Measurements from ENCODE around the gene ESR1.

Gene ESR1

DNA sequence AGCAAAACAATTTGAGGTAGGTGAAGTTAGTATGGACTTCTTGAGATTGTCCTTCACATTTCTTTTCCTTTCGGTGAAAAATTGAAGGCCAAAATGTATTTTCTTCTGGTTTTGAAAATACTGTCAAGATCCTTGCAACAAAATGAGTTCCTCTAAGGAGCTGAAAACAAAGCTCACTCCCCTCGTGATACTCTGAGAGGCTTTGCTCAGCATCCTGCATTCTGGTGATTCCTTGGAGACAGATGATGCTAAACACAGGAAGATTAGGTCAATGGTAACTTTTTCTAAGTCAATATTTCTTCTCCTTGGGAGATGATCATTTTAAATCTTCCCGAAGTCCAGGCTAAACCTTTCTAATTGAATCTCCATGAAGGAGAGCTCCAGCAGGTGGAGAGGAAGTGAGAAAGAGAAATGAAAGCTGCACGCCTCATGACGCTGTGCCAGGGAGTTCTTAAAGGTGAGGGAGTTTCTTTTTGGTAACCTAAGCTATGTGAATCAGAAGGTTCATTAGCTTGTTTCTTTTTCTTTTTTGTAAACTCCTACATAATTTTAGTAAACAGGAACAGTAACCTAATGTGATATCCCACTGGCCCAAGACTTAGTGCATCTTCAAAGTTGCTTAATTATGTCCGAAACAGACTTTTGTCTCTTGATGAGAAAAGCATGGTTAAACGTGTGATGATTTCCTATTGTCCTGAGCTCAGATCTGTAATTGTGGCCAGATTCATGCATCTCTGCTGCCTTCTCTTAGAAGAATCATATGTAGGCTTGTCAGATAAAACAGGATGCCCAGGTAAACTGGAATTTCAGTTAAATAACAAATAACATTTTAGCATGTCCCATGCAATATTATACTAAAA, 15.0 kb downstream of the ESR1 start:
- Histone ChIP-seq H3F3A (ENCODE audit: control insufficient read depth, insufficient read depth) (no peaks in the 10 kb centered on the region; the same call in 1 of the 2 replicates), H3K4me1 (ENCODE audit: control insufficient read depth, low read length) (peaks cover 9% of the 10 kb centered on the region), H3K9me3 (ENCODE audit: control insufficient read depth, insufficient read depth, low read length) (no peaks in the 10 kb centered on the region), H3K27me3 (ENCODE audit: control insufficient read depth, low read length) (no peaks in the 10 kb centered on the region), H3K27ac (ENCODE audit: low read depth, low read length) (no peak overlapping the region), H3K4me2 (ENCODE audit: low read length) (no peak overlapping the region), H3K36me3 (ENCODE audit: control insufficient read depth, low read length) (no peaks in the 10 kb centered on the region), H3K4me3 (ENCODE audit: low read length) (no peak overlapping the region), H3K79me2 (ENCODE audit: control insufficient read depth, low read length) (no peaks in the 10 kb centered on the region), H4K20me1 (ENCODE audit: control insufficient read depth, insufficient read depth, low read depth, low read length) (no peaks in the 10 kb centered on the region), H3K9me2 (replicated peaks; ENCODE audit: control insufficient read depth, low read length) (no peaks in the 10 kb centered on the region)
- TF ChIP-seq, protein P1, sequence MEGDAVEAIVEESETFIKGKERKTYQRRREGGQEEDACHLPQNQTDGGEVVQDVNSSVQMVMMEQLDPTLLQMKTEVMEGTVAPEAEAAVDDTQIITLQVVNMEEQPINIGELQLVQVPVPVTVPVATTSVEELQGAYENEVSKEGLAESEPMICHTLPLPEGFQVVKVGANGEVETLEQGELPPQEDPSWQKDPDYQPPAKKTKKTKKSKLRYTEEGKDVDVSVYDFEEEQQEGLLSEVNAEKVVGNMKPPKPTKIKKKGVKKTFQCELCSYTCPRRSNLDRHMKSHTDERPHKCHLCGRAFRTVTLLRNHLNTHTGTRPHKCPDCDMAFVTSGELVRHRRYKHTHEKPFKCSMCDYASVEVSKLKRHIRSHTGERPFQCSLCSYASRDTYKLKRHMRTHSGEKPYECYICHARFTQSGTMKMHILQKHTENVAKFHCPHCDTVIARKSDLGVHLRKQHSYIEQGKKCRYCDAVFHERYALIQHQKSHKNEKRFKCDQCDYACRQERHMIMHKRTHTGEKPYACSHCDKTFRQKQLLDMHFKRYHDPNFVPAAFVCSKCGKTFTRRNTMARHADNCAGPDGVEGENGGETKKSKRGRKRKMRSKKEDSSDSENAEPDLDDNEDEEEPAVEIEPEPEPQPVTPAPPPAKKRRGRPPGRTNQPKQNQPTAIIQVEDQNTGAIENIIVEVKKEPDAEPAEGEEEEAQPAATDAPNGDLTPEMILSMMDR (IDR thresholded peaks at IDR 0.05; ENCODE audit: low read depth, low read length, poor library complexity, severe bottlenecking) = no peak
- TF ChIP-seq EZH2phosphoT487 (IDR thresholded peaks at IDR 0.05; ENCODE audit: borderline replicate concordance, low read length) = no peak

GRCh38 chr6:151826517-151827142, 19.1 kb downstream of the ESR1 start:
- TF ChIP-seq, protein P1 (IDR thresholded peaks at IDR 0.05; ENCODE audit: low read depth, low read length, poor library complexity, severe bottlenecking) = no peak
- Histone ChIP-seq H3F3A (ENCODE audit: control insufficient read depth, insufficient read depth) (no peaks in the 10 kb centered on the region; the same call in 1 of the 2 replicates), H3K4me3 (ENCODE audit: low read length) (no peak overlapping the region), H3K27ac (ENCODE audit: low read depth, low read length) (no peak overlapping the region), H3K4me1 (ENCODE audit: control insufficient read depth, low read length) (peaks cover 9% of the 10 kb centered on the region), H3K4me2 (ENCODE audit: low read length) (no peak overlapping the region), H3K9me2 (replicated peaks; ENCODE audit: control insufficient read depth, low read length) (no peaks in the 10 kb centered on the region), H3K9me3 (ENCODE audit: control insufficient read depth, insufficient read depth, low read length) (no peaks in the 10 kb centered on the region), H4K20me1 (ENCODE audit: control insufficient read depth, insufficient read depth, low read depth, low read length) (no peaks in the 10 kb centered on the region), H3K36me3 (ENCODE audit: control insufficient read depth, low read length) (no peaks in the 10 kb centered on the region), H3K79me2 (ENCODE audit: control insufficient read depth, low read length) (no peaks in the 10 kb centered on the region), H3K27me3 (ENCODE audit: control insufficient read depth, low read length) (no peaks in the 10 kb centered on the region)

- H3F3A ChIP-seq (ENCODE audit: control insufficient read depth, insufficient read depth) = no peaks in the 10 kb centered on the region
- TF ChIP-seq, protein P1 (IDR thresholded peaks at IDR 0.05; ENCODE audit: low read depth, low read length, poor library complexity, severe bottlenecking) = no peak
- no peak for TF ChIP-seq EZH2phosphoT487 (IDR thresholded peaks at IDR 0.05; ENCODE audit: borderline replicate concordance, low read length)
- H3K79me2 ChIP-seq (ENCODE audit: control insufficient read depth, low read length) = no peaks in the 10 kb centered on the region
- H3K4me1 ChIP-seq (ENCODE audit: control insufficient read depth, low read length) = no peaks in the 10 kb centered on the region
- no peaks in the 10 kb centered on the region for H3K36me3 ChIP-seq (ENCODE audit: control insufficient read depth, low read length)
- no peaks in the 10 kb centered on the region for H3K9me3 ChIP-seq (ENCODE audit: control insufficient read depth, insufficient read depth, low read length)
- H4K20me1 ChIP-seq (ENCODE audit: control insufficient read depth, insufficient read depth, low read depth, low read length) = no peaks in the 10 kb centered on the region
- no peaks in the 10 kb centered on the region for H3K27me3 ChIP-seq (ENCODE audit: control insufficient read depth, low read length)
- no peak overlapping the region for H3K27ac ChIP-seq (ENCODE audit: low read depth, low read length)
- no peaks in the 10 kb centered on the region for H3K9me2 ChIP-seq (replicated peaks; ENCODE audit: control insufficient read depth, low read length)
- H3K4me2 ChIP-seq (ENCODE audit: low read length) = no peak overlapping the region
- no peak overlapping the region for H3K4me3 ChIP-seq (ENCODE audit: low read length)
Measured at GRCh38 chr6:151832710-151833109, 25.2 kb downstream of the ESR1 start.

All from DOHH2 (cell line).